ENCODE data around the gene SESTD1. TPM values are rescaled to one million over a fixed set of nuclear protein-coding genes. Genes with fewer than 3 reads are reported as not detected.
"Not testable (repeated sequence)": the region's sequence is repeated elsewhere in the genome, so short reads cannot be mapped to it uniquely, and the experiment has no call there.

Gene SESTD1
- total RNA-seq, 1 experiment from 2014 or later = 16.6 TPM

GRCh38 chr2:179106676-179107428 lies 157.8 kb downstream of the SESTD1 start:
- peak; percentile 89 for DNase-seq (ENCODE audit: low read depth)

- DNase-seq (ENCODE audit: low read depth) = no peak
These were observed 158.3 kb downstream of the SESTD1 start for GRCh38 chr2:179106342-179106675.

GRCh38 chr2:179104736-179105135 lies 159.9 kb downstream of the SESTD1 start:
- peak; percentile 6 for DNase-seq (ENCODE audit: low read depth)

- DNase-seq (ENCODE audit: low read depth) = no peak
These were observed 166.4 kb downstream of the SESTD1 start for GRCh38 chr2:179098080-179098689.

- no peak for DNase-seq (ENCODE audit: low read depth)
These were observed 167.5 kb downstream of the SESTD1 start for GRCh38 chr2:179097131-179097530.

- no peak for DNase-seq (ENCODE audit: low read depth)
These were observed 168.5 kb downstream of the SESTD1 start for GRCh38 chr2:179096090-179096489.

GRCh38 chr2:179092912-179093311 lies 171.7 kb downstream of the SESTD1 start:
- not testable (repeated sequence) for DNase-seq (ENCODE audit: low read depth)

- no peak for DNase-seq (ENCODE audit: low read depth)
These were observed 181.9 kb downstream of the SESTD1 start for GRCh38 chr2:179082697-179083096.

- DNase-seq (ENCODE audit: low read depth) = no peak
These were observed 182.7 kb downstream of the SESTD1 start for GRCh38 chr2:179081954-179082353.

GRCh38 chr2:179072527-179072926 lies 192.1 kb downstream of the SESTD1 start:
- no peak for DNase-seq (ENCODE audit: low read depth)

- no peak for DNase-seq (ENCODE audit: low read depth)
These were observed 192.7 kb downstream of the SESTD1 start for GRCh38 chr2:179071810-179072355.

- no peak for DNase-seq (ENCODE audit: low read depth)
These were observed 193.7 kb downstream of the SESTD1 start for GRCh38 chr2:179070895-179071294.

- no peak for DNase-seq (ENCODE audit: low read depth)
These were observed 194.9 kb downstream of the SESTD1 start for GRCh38 chr2:179069685-179070084.

- no peak for DNase-seq (ENCODE audit: low read depth)
These were observed 195.5 kb downstream of the SESTD1 start for GRCh38 chr2:179068991-179069643.

GRCh38 chr2:179059026-179059700 lies 205.5 kb downstream of the SESTD1 start:
- no peak for DNase-seq (ENCODE audit: low read depth)

- no peak for DNase-seq (ENCODE audit: low read depth)
These were observed 206.9 kb downstream of the SESTD1 start for GRCh38 chr2:179057737-179058136.

- not testable (repeated sequence) for DNase-seq (ENCODE audit: low read depth)
These were observed 211.1 kb downstream of the SESTD1 start for GRCh38 chr2:179053568-179053967.

Other genes starting within 250 kb of the SESTD1 start
- gene CCDC141, start 214.7 kb downstream of the SESTD1 start, total RNA-seq (2014; rRNA removed; shearing (Covaris generic)) = not detected in 2 replicates